ENCODE results near the gene RRAGC.
"Not testable (repeated sequence)": the region's sequence is repeated elsewhere in the genome, so short reads cannot be mapped to it uniquely, and the experiment has no call there.

RRAGC gene

DNA sequence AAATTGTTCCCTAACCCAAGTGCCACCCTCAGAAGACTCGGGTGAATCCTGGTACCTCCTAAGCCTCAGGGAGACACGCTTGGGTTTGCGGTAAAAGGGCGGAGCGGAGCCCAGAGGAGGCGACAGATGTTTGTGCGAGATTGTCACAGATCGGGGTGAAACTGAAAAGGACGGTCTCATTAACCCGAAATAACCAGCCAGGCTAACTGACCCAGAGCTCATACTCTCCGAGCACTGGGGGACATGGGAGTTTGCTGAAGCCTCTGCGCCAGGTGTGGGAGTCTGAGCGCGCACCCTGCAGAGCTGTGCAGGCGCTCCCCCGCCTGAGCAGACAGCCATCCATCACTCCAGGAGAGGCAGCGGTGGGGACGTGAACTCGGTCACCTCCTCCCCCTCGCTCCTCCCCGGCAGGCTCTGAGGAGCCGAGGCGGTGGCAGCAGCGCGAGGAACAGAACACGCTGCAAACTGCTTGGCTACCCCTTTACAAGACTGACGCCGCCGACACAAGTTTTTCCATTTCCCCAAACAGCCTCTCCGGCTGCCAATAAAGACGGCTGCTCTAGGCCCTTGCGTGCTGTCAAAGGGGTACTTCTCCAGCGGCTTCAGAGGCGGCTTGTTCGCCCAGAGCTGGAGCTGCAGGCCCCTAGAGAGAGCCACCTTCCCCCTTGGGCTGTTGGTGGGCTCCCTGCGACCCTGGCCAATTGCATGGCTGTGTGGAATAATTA is 43.5 kb downstream of the RRAGC start:
- peak; percentile 27 for DNase-seq

DNA sequence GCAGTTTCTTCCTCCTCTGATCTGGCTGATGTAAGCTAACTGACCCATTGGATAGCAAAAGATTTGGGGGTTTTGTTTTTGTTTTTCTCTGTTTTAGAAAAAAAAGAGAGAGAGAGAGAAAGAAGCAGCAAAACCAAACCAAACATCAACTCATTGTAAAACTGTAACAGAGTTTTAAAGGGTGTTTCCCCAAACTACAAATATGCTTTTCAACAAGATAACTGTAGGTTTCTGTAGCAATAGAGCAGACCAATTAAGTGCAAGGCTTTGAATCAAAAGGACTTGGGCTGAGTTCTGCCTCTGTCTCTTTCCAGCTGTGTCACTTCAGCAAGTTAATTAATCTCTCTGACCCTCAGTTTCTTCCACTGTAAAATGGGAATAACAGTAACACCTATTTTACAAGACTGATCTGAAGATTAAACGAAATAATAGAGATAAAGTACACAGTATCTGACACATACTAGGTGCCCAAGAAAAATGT is 44.5 kb downstream of the RRAGC start:
- DNase-seq = no peak

DNA sequence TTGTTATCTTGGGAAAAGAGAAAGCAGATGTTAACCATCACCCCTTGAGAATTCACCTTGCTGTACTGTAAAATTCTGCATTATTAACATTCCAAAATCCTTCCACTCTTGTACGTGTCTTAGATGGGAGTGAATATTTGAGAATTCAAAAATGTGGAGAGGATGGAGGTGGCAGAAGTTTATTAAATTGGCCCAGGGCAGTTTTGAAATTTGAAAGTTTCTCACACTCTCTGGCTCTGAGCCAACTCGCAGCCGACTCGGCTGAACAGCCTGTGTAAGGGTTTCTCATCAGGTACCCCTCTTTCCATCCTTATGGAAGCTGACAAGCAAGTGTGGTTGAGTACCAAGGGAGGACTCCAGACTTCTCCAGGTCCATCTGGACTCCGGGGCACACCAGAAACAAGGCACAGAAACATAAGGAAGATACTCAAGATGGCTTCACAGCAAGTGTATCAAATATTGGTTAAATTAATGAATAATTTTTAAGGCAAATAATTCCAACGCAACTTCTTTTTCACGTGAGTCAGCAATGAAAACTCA is 45.1 kb downstream of the RRAGC start:
- DNase-seq = no peak

DNA sequence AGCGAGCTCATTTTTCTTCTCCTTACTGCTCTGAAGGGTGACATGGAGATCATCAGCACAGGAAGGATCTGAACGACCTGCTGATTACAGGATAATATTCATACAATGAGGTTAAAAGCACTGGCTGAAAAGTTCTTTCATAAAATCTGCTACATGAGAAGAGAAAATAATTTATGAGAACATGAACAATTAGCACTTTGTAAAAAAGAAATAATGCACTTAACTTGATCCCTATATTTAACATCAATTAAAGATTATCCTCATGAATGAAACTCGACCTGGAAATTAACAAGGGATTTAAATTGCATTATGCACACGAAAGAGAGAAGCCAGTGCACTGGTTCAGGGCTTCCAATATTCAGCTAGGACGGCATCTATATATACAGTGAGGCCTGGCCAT is 46.6 kb downstream of the RRAGC start:
- DNase-seq = no peak

DNA sequence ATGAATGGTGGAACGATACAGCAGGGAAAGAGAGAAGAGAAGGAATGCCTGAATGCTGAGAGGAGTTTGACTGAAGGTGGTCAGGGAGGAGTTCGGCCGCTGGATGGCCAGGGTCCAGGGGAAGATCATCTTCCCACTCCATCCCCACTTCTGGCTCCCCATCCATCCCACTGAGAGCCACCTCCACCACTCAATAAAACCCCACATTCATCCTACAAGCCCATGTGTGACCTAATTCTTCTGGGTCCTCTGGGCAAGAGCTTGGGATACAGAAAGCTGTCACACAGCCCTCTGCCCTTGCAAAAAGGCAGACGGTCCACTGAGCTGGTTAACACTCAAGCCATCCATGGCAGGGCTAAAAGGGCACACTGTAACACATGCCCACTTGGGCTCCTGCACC is 48.1 kb downstream of the RRAGC start:
- not testable (repeated sequence) for DNase-seq

DNA sequence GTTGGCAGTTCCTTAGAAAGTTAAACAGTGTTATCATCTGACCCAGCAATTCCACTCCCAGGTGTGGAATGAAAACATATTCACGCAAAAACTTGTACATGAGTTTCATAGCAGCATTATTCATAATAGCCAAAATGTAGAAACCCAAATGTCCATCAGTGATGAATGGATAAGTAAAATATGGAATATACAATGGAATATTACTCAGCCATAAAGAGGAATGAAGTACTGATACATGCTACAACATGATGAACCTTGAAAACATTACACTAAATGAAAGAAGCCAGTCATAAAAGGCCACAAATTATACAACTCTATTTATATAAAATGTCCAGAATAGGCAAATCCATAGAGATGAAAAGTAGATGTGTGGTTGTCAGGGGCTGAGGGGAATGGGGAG is 53.5 kb downstream of the RRAGC start:
- DNase-seq = no peak

DNA sequence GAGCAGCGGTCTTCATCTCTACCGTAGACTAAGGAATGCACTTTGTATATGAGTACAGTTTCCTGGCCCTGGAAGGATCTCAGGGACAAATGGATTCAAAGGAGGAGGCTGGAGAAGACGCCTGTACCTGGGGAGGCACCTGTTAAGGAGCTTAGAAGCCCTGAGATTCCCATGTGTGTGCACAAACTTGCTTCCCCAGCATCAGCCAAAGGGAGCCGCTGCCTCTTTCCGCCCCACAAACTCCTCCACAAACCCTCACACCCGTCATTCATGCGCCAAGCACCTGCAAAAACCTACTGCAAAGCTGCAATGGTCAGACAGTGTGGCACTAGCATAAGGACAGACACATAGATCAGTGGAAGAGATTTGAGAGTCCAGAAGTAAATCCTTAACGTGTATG is 54.5 kb downstream of the RRAGC start:
- DNase-seq = no peak

DNA sequence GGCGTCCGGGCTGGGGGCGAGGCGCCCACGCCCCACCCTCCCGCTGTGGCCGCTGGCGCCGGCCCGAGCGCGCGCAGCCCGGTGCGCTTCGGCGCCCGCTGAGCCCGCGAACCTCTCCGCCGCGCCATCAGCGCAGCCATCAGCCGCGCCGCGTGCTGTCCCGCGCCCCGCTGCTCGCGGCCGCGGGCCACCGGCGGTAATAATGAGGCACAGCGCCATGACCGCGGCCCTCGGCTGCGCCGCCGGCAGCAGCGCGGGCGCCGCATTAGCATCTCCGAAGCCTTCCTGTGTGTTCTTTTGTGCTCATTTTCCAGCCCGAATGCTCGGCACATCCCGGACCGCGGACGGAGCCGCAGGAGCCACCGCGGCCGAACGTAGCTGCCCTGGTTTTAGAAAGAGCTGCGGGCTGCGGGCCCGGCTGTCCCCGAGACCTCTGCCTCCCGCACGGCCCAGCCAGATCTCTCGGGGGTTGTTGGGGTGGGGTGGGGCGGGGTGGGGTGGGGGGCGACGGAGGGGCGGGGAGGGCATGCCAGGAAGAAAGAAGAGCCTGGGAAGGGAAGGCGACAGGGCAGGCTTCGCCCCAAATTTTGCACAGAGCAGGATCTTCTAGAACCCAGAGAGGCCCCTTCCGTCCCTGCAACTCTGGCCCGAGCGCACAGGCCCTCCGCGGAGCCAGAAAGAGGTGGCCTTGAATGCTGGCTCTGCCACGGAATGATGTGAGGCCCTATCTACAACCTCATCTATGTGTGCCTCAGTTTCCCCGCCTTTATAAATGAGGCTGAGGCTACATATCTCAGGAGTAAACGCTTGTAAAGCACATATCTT is 55.3 kb downstream of the RRAGC start:
- no peak for DNase-seq

DNA sequence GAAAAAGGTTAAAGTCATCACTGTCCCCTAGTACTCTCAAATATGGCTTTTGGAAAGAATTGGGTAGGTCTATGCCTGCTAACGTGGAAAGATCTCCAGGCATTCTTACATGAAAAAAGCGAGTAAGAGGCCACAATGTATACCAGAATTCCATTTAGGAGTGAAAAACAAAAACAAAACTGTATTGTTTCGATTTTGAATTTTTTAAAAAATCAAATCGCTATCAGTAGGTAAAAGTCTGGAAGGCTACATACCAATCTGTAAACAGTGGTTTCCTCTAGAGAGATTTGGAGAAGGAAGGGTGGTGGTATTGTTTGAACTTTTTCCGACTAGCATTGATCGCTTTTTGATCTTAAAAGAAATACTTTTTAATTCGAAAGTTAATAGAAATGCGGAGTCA is 55.9 kb downstream of the RRAGC start:
- no peak for DNase-seq

DNA sequence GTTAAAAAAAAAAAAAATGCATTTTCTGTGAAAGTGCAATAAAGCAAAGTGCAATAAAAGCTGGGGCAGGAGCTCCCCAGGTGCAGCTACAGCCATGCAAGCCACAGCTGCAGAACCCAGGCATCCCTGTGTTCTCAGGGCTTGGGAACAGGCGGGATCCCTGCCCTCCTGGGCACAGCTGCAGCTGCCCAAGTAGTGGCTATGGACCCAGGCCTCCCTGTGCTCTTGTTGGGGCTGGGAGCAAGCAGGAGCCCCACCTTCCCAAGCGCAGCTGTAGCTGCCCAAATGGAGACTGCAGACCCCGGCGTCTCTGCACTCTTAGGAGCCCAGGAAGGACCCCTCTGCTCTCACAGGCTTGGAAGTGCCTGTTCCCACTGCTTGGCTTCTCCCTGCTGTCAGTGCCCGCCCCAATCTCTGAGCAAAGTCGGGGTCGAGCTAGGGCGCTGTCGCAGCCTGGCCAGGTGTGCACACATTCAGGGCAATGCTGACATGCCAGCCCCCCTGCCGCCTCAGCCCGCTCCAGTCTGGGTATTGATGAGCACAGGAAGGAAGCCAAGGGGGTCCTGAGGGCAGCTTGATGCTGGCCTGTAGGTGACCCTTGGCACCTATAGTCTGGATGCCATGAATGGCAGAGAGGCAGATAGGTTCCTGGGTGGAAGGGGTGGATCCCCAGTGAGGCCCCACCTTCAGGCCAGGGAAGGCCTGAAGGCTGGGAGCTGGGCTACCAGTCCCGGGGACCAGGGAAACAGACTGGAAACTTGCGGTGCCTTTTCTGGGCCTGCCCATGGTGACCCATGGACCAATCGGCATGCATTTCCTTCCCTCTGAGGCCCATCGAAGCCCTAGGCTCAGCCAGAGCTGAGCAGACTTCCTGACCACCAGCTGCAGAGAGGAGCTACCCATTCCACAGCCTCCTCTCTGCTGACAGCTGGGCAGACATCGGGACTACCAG is 58.6 kb downstream of the RRAGC start:
- no peak for DNase-seq

DNA sequence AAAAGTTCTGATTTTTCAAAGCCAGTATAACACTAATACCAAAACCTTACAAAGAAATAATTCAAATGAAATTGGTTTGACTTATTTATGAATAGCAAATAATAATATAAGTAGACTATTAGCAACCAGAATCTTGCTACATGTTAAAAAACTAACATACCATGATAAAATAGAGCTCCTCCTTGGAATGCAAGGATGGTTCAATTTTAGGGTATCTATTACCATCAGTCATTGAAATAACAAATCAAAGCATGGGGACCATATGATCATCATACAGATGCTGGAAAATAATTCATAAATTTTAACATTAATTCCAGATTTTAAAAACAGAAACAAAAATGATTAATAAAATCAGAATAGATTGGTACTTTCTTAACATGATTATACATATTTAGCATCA is 66.3 kb downstream of the RRAGC start:
- no peak for DNase-seq

DNA sequence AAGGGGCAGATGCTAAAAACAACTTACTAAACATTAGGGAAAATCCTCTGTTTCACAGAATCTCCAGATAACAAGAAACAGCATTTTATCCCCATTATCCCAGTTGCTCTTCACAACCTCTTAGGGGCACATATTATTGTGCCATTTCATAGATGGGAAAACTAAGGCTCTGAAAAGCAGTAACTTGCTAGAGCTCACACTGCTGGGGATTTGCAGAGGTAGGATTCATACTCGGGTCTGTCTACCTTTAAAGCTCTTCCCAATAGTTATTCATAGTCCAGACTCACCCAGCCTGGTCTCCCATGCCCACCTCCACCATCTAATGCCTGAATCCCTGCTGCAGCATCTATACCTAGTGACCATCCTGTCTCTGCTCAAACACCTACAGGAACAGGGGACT is 67.7 kb downstream of the RRAGC start:
- no peak for DNase-seq

DNA sequence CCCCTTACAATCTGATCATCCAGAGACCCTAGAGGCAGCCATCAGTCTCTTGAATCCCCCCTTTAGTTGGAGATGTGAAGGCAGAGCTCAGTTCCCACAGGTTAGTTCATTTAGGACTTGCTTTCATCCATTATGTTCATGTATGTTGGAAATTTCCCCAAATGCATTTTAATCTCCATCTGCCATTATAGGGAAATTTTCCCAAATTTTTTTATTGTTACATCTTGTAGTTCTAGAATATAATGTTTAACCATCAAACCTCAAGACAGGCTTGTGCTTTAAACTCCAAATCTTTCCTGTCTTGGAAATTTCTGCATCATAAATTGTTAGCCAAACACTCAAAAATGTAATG is 68.4 kb downstream of the RRAGC start:
- no peak for DNase-seq

DNA sequence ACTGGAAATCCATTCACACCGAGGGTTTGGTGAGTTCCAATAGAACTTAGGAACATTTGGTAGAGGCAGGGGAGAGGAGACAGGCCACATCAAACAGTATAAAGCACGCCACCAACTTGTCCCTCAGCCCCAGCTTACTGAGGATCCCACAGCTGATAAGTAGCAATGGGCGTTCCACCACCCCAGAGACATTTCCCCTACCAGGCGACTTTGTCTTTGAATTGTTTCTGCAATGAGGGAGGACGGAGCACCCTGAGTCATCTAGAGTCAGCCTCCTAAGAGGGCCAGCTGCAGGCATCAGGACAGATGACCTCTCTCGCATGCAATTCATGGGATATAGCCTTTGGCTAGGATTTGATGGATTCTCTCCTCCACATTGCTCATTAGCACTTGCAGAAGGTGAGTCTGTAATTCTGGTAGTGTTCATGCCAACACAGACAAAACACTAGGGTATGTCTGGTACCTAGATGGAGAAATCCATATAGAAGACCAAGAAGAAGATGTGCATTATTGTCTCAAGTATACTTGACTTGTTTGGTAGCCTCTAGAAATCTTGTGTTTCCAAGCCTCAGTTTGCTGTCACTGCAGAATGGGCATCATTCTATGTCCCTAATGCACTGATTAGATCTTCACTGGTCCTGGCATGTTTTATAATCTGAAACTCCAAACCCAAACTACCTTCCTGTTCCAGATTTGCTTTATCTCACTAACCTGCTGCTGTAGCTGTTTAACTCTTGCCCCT is 69.0 kb downstream of the RRAGC start:
- DNase-seq = no peak

DNA sequence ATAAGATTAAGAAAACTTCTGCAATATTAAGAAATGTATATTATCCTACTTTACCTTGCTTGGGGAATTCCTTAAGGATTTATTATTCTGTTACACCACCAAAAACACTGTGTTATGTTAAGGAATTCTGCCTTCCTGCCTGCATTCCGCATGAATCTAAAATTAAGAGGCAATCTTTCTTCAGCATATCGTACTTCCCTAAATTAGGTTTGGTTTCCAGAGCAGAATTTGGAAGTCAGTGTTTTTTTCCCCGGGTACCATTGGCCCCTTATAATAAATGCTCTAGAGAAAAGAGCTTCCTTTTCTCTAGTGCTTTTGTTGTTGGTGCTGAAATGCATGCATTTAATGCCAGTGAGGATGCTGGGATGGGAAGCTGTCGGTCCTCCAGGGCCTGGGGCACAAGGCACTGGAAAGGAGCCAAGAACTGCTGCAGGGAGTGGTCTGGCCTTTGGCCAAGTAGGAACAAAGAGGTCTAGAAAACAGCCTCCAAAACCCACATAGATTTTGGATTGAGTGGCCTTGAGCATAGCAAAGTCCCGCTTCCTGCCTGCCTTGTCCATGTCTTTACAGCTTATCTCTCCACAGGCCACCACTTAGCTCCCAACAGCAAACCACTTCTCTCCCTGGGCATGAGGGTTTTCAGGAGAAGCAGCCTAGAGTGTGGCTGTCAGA is 69.9 kb downstream of the RRAGC start:
- DNase-seq = no peak

DNA sequence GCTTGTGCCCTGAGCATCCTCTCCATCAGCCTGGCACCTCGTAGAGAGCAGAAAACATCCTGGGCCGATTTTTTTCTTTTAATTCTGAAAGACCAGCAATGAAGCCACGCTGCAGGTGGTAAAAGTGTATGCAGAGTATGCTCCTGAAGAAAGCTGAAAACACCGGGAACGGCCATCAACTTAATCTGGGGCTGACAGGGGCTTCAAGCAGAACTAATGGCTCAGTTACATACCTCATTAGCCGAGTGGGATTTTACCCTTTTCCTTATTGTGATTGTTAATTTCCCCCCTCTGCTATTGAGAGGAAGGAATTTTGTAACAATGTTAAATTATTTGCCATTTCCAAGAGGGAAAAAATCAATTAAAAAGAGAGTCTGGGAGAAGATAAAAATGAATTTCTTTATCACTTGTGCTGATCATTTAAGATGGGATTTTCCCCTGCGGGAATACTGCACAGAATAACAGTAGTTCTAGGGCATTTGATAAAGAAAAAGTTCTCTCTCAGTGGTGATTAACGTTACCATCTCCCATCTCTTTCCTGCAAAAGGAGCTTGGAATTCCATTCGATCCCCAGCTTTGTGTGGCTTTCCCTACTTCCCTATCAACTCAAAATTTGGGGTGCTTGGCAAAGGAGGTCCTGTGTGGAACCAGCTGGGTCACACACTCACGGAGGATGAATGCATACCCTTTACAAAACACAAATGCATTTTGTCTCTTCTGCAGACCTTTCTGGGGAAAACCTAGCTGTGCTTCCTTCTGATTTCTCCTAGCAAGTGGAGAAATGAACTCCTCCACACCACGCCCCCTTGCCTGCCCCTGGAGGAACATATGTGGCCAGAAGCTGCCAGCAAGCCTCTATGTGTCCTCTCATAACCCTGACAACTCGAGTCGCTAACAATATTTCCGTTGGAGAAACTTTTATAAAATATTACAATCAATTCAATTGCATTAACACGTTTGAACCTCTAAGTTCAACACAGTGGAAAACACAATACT is 70.9 kb downstream of the RRAGC start:
- DNase-seq = no peak
